ENCODE results near the gene PCDHGC3.

The PCDHGC3 gene

DNA sequence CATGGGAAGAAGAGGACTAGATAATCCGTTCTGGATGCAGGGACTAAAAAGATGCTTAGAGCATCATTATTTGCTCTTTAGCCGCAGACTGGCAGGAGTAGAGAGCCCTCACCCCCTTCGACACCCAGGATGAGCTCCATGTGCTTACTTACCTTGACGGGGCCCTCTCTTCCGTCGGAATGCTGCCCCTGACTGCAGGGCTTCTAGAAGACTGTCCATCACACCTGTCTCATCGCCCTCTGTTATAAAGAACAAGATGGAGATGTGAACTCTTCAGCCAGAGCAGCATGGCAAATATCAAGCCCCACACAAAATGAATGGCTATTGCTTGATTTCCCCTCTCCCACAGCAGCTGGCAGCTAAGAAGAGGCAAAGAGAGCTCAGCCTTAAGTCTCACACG, 48.2 kb downstream of the PCDHGC3 start:
- DNase-seq (ENCODE audit: low read depth, low spot score), result no peak

DNA sequence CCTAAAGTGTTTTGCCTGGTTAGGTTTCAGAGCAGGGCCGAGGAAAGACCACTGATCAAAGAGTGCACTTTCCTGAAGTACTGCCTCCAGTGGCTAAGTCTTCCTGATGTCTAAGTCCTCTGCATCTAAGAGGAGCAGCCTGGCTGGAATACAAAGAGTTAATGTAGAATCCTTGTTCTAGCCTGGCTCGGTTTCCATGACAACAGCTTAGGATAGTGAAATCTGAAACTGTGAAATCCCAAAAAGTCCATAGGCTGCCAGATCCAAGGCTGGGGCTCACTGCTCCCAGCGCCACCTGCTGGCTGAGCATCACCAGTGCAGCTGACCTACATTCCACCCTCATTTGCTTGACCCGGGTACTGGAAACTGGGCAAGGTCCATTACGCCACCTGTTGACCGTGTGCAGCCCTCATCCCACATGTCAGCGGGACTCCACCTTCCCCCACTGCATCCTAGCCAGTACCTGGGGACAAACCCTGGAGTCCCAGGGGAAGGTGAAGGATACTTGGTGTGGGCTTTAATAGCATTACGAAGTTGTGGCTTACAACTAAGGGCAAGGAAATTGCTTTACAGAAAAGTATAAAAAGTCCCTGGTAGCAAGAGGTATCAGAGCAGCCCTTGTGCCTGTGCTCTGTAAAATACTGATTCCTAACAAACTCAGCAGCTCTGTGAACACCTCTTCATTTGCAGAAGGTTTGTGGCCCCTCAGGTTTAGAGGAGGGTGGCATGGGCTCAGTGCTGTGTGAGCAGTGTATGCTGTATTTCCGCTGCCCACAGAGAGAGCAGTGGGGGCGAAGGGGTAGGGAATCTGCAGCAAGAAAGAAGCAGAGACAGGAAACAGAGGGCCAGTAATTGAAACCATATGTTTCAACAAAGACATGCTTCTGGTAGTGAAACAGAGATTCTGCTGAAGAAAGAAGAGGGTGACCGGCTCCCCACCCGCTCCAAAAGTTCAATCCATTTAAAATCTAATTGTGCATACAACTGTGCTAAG, 49.1 kb downstream of the PCDHGC3 start:
- no peak for DNase-seq (ENCODE audit: low read depth, low spot score)

DNA sequence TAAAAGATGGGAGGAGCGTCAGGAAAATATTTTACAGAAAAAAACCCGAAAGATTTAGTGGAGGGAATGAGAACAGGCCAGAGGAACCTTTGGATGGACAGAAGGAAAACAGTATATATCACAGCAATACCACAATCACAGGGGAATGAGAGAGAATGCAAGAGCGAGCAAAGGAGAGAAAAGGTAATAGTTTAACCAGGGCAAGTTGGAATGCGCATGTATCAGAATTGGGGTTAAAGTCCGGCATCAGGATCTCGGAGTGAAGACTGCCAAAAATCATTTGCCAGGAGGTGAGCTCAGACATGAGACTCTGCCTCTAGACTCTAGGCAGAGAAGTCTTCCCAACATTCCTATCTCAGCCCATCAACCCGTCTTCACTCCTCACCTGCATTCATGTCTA, 49.9 kb downstream of the PCDHGC3 start:
- DNase-seq (ENCODE audit: low read depth, low spot score), result no peak

DNA sequence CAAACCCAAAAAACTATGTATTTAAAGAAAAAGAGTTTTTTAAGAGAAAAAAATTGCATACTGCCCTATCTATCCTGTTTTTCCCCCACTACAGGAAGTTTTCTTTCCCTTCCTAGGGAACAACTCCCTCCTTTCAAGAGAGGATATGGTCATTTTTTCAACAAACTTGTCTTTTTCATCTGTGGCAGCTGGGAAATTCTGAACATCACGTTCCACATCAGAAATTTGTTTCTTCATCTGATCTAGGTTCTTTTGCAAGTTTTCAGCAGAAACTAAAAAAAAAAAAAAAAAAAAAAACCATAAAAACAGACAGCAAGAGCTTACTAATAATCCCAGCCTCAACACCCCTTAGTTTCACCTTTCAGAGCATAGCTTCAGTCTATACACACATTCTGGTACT, 51.7 kb downstream of the PCDHGC3 start:
- no peak for DNase-seq (ENCODE audit: low read depth, low spot score)

All from activated naive CD8-positive, alpha-beta T cell treated with anti-CD3 and anti-CD28 coated beads, Interleukin-2, amount 50 U/mL, for 16 hours (primary cell).